Urinary bladder (tissue), 4 donors: Measurements from ENCODE around the gene AATK. TPM values are rescaled to one million over a fixed set of nuclear protein-coding genes. Genes with fewer than 3 reads are reported as not detected.

ENCODE experiments used
- DNase-seq: peaks from one replicate; pipeline ENCODE4 v3.0.0-alpha.2; 2015; ENCODE audit errors: extremely low spot score
- H3K27ac ChIP-seq: one replicate; pipeline ENCODE4 v1.5.1; 2013; ENCODE audit warnings: low read depth, mild to moderate bottlenecking, moderate library complexity
- H3K36me3 ChIP-seq: one replicate; pipeline ENCODE4 v1.6.1; 2013; ENCODE audit warnings: mild to moderate bottlenecking, moderate library complexity; ENCODE audit not compliant: insufficient read depth
- H3K4me1 ChIP-seq: one replicate; pipeline ENCODE4 v1.6.1; 2013; ENCODE audit warnings: mild to moderate bottlenecking, moderate library complexity; ENCODE audit not compliant: insufficient read depth
- H3K4me3 ChIP-seq: one replicate; pipeline ENCODE4 v1.5.1; 2013; ENCODE audit warnings: low read depth, low read length
- WGBS: extraction: QIAGEN DNeasy Blood & Tissue Kit; methylation state at CpG from one replicate; pipeline ENCODE4 v1.1.7; 2013; 5-methylcytosine and 5-hydroxymethylcytosine counted together
- polyA plus RNA-seq: library from polyadenylated mRNA; stranded (reverse); fragments of 200-250 nt; gene quantifications from one replicate; pipeline ENCODE4 v1.2.3, GENCODE V29; 2013
- total RNA-seq: library from RNA; depleted of rRNA; stranded (reverse); fragments of >200 nt; gene quantifications from one replicate; pipeline ENCODE4 v1.2.3, GENCODE V29; 2014
- donor health status: healthy with polysubstance abuse.
- donor health status: healthy.

The AATK gene
- total and polyA plus RNA-seq, 2 donors = 7.6 to 9.2 TPM

DNA sequence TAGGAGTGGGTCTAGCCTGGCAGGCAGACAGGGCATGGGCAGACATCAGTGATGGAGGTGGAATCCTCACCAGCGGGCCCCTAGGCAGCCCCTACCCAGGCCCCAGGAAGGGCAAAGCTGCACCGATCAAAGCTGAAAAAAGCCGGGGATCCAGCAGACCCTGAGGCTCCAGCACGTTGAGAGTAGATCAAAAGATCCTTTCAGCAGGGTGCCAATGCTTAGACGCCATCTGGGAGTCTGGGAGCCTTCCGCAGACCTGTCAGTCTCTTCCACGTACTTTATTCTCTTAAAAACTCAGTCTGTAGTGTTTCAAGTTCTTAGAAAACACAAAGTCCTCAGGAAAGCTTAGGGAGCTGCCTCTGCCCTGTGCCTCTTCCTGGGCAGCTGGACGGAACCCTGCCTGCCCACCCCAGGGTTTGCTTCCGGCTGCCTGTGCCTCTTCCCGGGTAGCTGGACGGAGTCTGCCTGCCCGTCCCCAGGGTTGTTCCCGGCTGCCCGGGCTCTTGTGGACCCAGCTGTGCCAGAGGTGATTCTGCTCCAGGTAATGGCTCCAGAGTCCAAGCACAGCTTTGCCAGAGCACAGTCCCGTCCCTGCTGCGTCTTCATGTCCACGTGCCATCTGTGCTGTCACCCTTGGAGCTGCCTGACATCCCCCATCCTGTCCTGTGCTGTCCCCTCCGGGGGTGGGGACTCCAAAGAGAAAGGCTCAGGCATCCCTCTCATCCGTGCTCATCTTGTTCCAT is 51.5 kb downstream of the AATK start:
- 78% methylated on average over 19 of the region's 19 CpGs for WGBS
- no peaks in the 10 kb centered on the region for H3K36me3 ChIP-seq
- no peak overlapping the region for H3K4me3 ChIP-seq
- no peaks in the 10 kb centered on the region for H3K4me1 ChIP-seq
- H3K27ac ChIP-seq = no peak overlapping the region
- no peak for DNase-seq

DNA sequence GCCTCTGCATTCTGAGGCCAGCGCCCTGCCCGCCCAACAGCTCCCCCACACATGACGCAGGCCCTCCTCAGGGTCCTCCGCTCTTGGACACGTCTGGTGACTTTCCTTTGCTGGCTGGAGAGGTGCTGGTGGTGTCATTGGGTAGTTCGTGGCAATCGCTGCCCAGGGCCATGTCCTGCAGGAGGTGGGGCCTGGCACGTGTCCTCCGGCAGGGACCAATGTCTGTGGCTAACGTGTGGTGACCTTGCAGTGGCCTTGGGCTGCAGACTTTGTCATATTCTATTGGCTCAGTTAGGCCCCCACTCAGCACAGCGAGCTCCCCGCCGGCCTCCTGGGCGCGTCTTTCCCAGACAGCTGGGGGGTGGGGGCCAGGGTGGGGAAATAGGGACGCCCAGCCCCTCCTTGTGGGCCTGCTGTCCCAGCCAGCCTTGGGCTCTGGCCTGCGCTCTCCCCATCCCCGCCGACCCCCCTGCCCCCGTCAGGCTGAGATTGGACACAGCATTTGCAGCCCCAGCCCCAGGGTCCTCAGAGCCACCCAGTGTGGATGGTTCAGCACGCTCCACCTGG is 52.8 kb downstream of the AATK start:
- DNase-seq = no peak
- no peaks in the 10 kb centered on the region for H3K36me3 ChIP-seq
- H3K4me1 ChIP-seq = no peaks in the 10 kb centered on the region
- H3K27ac ChIP-seq = no peak overlapping the region
- 84% methylated on average over 21 of the region's 21 CpGs for WGBS
- H3K4me3 ChIP-seq = no peak overlapping the region

DNA sequence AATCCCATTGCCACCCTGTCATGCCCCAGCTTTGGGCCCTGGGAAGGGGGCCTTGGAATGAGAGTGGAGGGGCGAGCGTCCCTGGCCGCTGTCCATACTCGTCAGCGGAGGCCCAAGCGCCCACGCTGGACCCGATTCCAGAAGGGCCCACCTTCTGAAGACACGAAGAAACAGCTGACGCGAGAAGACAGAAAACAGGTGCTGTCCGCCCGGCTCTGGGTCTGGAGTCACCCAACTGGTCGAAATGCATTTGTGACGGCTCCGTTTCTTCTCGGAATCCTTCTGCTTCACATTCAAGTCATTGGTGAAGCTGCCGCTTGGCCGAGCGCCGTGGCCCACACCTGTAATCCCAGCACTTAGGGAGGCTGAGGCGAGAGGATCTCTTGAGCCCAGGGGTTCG is 53.6 kb downstream of the AATK start:
- Histone ChIP-seq H3K4me3 (no peak overlapping the region), H3K36me3 (no peaks in the 10 kb centered on the region), H3K27ac (no peak overlapping the region), H3K4me1 (no peaks in the 10 kb centered on the region)
- WGBS = 88% methylated on average over 23 of the region's 23 CpGs
- DNase-seq = no peak

DNA sequence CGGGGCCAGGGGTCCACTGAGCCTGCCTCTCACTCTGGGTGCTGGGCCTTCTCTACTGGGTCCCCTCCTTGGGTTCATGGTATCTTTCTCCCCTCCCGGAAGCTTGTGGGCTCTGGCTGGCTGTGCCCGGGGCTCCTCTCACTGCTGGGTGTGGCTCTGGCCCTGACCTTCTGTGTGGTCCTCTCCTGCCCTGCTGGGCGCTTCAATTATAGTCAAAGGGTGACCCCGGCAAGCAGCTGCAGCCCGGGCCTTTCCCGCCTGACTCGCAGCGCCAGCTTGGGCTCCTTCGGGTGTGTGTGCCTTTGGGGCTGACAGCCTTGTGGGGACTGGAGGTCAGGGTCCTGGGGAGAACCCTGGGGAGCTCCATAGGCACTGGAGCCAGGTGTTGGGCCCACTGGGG is 55.0 kb downstream of the AATK start:
- Histone ChIP-seq H3K27ac (no peak overlapping the region), H3K4me1 (no peaks in the 10 kb centered on the region), H3K4me3 (no peak overlapping the region), H3K36me3 (no peaks in the 10 kb centered on the region)
- 84% methylated on average over 10 of the region's 10 CpGs for WGBS
- no peak for DNase-seq

DNA sequence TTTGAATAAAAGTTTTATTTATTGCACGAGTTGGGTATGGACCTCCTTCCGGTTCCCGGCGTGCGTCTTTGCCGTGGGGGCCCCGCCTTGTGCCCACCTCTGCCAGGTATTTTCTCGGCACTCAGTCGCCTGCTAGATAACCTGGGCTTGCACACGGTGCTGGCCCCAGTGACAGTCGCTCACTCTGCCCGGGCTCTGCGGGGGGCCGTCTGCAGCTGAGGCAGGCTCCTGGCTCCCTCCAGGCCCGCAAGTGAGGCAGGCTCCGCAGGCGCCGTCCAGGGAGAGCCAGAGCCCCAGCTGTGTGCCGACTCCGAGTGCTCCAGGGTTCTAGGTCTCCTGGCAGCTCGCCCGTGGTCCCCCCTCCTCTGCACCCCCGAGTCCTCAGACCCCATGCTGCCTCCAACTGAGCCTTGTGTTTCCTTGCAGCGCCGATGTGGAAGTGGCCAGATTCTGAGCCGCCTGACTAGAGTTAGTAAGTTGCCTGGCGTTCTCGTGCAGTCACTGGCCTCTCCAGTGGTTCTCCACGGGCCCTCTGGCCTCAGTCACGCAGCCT is 55.5 kb downstream of the AATK start:
- Histone ChIP-seq H3K4me3 (no peak overlapping the region), H3K36me3 (no peaks in the 10 kb centered on the region), H3K27ac (no peak overlapping the region), H3K4me1 (no peaks in the 10 kb centered on the region)
- 84% methylated on average over 30 of the region's 30 CpGs for WGBS
- DNase-seq = no peak

DNA sequence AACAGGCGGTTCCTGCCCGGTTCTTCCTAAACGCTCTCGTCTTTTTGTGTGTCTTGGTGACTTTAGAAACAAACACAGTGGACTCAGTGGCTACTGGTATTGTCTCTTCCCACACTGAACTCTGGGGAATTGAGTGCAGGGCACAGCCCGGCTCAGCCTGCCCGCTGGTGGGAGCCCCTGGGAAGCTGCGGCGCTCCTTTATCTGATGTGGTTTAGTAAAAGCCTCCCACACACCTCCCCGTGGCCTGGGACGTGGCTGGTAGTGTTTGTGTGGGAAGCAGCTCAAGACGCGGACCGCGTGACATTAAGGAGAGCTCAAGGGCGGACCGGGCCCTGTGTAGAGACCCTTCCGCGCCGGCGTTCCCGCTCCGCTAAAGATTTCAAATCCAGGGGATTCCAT is 56.1 kb downstream of the AATK start:
- 87% methylated on average over 22 of the region's 22 CpGs for WGBS
- no peak for DNase-seq
- H3K27ac ChIP-seq = no peak overlapping the region
- no peak overlapping the region for H3K4me3 ChIP-seq
- no peaks in the 10 kb centered on the region for H3K36me3 ChIP-seq
- no peaks in the 10 kb centered on the region for H3K4me1 ChIP-seq

DNA sequence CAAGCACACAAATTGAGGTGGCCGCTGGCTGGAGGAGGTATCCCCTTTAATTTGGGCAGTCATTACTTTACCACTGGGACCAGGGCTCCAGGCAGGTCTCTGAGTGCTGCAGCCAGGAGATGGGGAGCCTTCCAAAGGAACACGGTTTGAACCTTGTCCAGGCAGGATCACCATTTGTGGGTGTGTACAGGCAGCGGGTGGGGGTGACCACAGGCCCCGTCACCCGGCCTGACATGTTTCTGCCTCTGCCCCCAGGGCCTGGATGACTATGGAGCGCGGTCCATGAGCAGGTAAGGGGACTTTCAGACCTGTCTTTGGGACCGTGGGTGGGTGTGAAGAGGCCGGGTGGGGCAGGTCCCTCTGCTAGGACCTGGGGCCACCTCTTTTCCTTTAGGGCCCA is 57.8 kb downstream of the AATK start:
- 90% methylated on average over 9 of the region's 9 CpGs for WGBS
- Histone ChIP-seq H3K36me3 (peaks cover 5% of the 10 kb centered on the region), H3K4me3 (no peak overlapping the region), H3K4me1 (no peaks in the 10 kb centered on the region), H3K27ac (no peak overlapping the region)
- no peak for DNase-seq

DNA sequence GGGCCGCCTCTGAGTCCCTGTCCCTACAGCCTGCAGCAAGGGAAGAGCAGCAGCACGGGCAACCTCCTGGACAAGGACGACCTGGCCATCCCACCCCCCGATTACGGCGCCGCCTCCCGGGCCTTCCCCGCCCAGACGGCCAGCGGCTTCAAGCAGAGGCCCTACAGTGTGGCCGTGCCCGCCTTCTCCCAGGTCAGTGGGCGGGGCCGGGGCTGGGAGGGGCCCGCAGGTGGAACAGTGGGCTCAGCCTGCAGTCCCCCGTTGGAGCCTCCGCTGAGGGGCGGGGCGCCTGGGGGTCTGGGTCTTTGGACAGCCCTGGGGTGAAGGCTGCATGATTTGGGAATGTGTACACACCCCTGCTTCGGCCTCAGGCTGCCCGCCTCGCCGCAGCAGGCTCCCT is 59.3 kb downstream of the AATK start:
- DNase-seq = no peak
- H3K4me3 ChIP-seq = no peak overlapping the region
- H3K36me3 ChIP-seq = peaks cover 5% of the 10 kb centered on the region
- H3K27ac ChIP-seq = no peak overlapping the region
- 89% methylated on average over 24 of the region's 24 CpGs for WGBS
- no peaks in the 10 kb centered on the region for H3K4me1 ChIP-seq

DNA sequence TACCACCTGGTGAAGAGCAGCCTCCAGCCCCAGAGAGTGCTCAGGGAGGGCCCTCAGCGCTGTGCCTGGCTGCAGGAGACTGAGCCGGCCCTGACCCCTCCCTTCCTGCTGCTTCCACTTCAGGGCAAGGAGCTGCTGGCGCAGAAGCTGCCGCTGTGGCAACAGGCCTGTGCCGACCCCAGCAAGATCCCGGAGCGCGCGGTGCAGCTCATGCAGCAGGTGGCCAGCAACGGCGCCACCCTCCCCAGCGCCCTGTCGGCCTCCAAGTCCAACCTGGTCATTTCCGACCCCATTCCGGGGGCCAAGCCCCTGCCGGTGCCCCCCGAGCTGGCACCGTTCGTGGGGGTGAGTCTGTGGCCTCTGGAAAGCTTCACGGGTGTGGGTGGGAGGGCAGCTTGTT is 62.6 kb downstream of the AATK start:
- H3K36me3 ChIP-seq = peaks cover 5% of the 10 kb centered on the region
- H3K4me3 ChIP-seq = no peak overlapping the region
- H3K27ac ChIP-seq = no peak overlapping the region
- H3K4me1 ChIP-seq = no peaks in the 10 kb centered on the region
- WGBS = 92% methylated on average over 20 of the region's 20 CpGs
- DNase-seq = no peak

DNA sequence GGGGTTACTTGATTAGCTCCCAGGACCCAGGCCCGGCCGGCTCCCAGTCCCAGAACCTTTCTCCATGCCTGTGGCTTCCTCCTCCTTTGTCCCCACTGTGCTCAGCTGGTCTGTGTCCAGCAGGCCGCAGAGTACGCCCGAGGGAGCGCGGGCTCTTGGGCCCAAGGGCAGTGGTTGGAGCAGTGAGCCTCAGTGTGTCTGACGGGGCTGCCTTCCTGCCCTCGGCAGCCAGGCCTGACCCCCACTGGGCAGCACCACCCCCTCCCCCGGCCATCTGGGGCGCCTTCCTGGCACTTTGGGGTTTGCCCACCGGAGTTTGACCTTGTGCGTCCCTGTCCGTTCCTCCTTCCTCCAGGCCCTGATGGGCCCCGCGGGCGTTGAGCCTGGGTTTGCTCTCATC is 63.2 kb downstream of the AATK start:
- Histone ChIP-seq H3K4me3 (no peak overlapping the region), H3K4me1 (no peaks in the 10 kb centered on the region), H3K27ac (no peak overlapping the region), H3K36me3 (peaks cover 5% of the 10 kb centered on the region)
- DNase-seq = no peak
- WGBS = 91% methylated on average over 17 of the region's 17 CpGs

DNA sequence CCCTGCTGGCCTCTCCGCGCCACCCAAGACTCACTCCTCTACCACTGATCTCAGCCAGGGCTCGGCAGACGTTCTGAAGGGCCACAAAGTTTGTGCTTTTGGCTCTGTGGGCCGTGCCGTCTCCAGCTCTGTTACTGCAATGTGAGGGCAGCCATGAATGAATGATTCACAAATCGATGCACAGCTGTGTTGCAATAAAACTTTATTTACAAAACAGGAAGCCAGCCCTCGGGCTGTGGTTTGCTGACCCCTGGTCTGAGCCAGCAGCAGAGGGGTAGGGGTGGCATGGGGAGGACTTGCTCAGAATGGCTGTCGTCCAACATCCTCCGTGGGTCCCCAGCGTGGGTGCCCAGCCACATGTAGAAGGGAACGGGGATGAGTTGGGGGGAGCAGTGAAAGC is 63.7 kb downstream of the AATK start:
- Histone ChIP-seq H3K36me3 (peaks cover 5% of the 10 kb centered on the region), H3K27ac (no peak overlapping the region), H3K4me3 (no peak overlapping the region), H3K4me1 (peaks cover 1% of the 10 kb centered on the region)
- WGBS = 88% methylated on average over 12 of the region's 12 CpGs
- no peak for DNase-seq

DNA sequence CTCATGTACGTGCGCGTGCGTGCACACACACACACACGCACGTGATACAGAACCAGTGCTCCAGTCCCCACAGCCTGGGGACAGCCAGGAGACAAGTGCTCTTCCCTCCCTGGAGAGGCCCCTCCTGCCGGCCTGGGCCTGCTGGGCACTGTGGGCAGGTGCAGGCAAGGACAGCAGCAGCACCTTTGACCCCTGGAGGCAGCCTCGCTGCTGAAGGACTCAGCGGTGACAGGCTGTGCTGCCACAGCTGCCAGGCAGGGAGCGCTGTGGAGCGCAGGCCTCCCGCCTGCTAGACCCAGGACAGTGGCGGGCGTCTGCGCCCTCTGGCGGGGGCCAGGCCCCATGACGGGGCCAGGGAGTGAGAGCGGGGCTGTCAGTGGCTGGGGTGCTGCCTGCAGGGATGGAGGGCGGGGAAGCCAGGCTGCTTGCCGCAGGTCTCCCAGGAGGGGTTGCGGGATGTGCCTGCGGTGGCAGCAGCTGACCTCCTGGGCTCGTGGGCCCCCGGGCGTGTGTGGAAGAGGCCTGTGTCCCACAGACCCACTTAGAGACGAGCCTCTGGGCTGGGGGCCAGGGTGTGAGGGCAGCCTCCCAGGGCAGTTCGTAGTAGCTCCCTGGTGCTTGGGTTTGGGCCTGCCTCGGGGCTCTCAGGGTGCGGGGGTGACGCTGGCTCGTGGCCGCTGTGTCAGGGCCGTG is 64.3 kb downstream of the AATK start:
- Histone ChIP-seq H3K4me1 (peaks cover 1% of the 10 kb centered on the region), H3K36me3 (peaks cover 5% of the 10 kb centered on the region), H3K27ac (no peak overlapping the region), H3K4me3 (no peak overlapping the region)
- no peak for DNase-seq
- 45% methylated on average over 33 of the region's 33 CpGs for WGBS

DNA sequence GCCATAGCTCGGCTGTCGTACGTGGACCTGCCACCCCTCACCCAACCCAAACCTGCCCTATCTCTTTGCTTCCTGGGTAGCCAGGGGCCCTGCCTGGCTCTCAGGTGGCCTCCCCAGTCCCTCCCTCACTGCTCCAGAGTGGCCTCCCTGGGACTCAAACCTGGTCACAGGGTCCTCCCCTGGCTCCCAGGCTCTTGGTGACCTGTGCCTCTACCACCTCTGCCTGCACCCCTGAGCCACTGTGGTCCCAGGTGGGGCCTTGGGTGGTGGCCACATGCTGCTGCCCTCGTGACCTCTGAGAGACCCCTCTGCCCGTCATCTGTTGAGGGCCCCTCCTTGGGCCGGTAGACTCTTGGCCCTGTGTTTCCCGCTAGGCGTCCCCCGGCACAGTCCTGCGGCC is 65.4 kb downstream of the AATK start:
- WGBS = 92% methylated on average over 10 of the region's 10 CpGs
- Histone ChIP-seq H3K27ac (no peak overlapping the region), H3K36me3 (peaks cover 5% of the 10 kb centered on the region), H3K4me1 (peaks cover 1% of the 10 kb centered on the region), H3K4me3 (no peak overlapping the region)
- DNase-seq = no peak

DNA sequence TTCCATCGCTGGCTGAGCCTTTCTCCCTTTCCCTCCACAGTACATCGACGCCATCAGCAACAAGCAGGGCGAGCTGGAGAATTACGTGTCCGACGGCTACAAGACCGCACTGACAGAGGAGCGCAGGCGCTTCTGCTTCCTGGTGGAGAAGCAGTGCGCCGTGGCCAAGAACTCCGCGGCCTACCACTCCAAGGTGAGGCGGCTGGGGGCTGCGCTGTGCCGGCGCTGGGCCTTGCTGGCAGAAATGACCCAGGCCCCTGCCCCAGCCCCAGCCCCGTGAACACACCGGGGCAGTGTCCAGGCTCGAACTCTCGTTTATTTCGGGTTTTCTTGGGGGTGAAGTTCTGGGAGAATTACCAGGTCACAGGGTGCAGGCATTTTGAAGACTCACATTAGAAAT is 66.1 kb downstream of the AATK start:
- WGBS = 95% methylated on average over 23 of the region's 23 CpGs
- no peak overlapping the region for H3K4me3 ChIP-seq
- H3K27ac ChIP-seq = no peak overlapping the region
- peaks cover 5% of the 10 kb centered on the region for H3K36me3 ChIP-seq
- no peak for DNase-seq
- peaks cover 1% of the 10 kb centered on the region for H3K4me1 ChIP-seq
